ENCODE measurements around the gene ARHGAP21.

- TF ChIP-seq CTCF (IDR thresholded peaks at IDR 0.05) = no peak
- TF ChIP-seq POLR2AphosphoS5 (IDR thresholded peaks at IDR 0.05; ENCODE audit: low read depth, low read length) = no peak
- TF ChIP-seq SIN3A (IDR thresholded peaks at IDR 0.05; ENCODE audit: borderline replicate concordance, insufficient read depth, low read depth, low read length) = no peak
- TF ChIP-seq TCF7L2 (IDR thresholded peaks at IDR 0.05; ENCODE audit: low read depth, low read length) = no peak
These were observed 42.8 kb downstream of the ARHGAP21 start for GRCh38 chr10:24680647-24681524.
